ENCODE data around the gene CYBC1.

The CYBC1 gene

DNA sequence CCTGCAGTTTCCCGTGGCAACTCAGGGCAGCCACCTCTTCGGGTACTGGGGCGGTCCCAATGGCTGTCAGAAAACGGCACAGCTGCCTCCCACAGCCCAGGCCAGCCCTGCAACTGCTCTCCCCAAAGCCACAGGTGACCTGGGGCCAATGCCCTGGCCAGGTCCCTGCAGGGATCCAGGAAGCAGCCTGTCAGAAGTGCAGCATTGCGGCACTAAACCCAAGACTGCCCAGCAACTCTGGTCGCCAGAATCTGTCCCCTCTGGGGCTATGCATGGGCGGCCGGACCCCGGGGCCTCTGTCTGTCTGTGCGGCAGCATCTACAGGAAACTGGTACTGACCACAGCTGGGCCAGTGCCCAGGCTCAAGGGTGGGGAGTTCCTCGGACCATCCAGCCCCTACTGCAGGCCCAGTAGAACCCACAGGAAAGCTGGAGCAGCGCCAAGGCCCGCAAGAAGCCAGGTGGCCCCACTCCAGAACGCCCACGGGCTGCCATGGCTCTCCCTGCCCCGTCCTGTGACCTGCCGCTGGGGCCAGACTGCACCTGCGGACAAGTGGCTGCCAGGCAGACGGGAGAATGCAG is 5.5 kb downstream of the CYBC1 start:
- H3K9me3 Mint-ChIP-seq: no peaks in the 10 kb centered on the region
- peaks cover 11% of the 10 kb centered on the region for H3K4me1 Mint-ChIP-seq
- no peak overlapping the region for H3K4me3 Mint-ChIP-seq
- TF ChIP-seq, protein P1, sequence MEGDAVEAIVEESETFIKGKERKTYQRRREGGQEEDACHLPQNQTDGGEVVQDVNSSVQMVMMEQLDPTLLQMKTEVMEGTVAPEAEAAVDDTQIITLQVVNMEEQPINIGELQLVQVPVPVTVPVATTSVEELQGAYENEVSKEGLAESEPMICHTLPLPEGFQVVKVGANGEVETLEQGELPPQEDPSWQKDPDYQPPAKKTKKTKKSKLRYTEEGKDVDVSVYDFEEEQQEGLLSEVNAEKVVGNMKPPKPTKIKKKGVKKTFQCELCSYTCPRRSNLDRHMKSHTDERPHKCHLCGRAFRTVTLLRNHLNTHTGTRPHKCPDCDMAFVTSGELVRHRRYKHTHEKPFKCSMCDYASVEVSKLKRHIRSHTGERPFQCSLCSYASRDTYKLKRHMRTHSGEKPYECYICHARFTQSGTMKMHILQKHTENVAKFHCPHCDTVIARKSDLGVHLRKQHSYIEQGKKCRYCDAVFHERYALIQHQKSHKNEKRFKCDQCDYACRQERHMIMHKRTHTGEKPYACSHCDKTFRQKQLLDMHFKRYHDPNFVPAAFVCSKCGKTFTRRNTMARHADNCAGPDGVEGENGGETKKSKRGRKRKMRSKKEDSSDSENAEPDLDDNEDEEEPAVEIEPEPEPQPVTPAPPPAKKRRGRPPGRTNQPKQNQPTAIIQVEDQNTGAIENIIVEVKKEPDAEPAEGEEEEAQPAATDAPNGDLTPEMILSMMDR (IDR thresholded peaks at IDR 0.05; ENCODE audit: unreplicated experiment in 3 of 3): no peak
- H3K27ac Mint-ChIP-seq: no peak overlapping the region
- H3K27me3 Mint-ChIP-seq (ENCODE audit: low read depth): no peaks in the 10 kb centered on the region
- peaks cover 4% of the 10 kb centered on the region for H3K36me3 Mint-ChIP-seq (ENCODE audit: low read depth)

DNA sequence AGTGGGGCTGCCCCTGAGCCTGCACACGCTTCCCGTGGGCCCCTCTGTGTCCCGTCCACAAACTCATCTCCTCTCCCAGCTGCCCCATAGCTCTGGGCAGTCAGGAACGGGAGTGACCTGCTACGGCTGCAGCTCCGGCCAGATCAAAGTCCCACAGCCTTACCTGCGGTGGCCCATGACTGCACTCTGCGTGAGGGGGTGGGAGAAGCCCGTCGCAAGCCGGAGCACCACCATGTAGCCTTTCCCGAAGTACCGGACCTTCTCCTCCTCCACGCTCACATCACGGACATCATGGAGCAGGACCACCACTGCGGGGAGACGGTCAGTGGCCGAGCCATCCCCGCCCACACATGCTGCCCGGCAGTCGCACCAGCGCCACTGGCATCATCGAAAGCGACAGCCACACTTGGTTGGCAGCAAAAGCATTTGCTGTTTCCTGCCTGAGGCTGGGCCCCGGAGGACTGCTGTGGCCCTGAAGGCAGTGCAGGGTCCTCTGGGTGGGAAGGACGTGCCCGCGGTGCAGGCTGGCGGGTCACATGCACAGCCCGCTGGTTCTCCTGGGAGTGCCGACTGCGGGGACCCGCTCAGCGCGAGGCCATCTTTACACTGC is 6.2 kb downstream of the CYBC1 start:
- H3K4me3 Mint-ChIP-seq: no peak overlapping the region
- H3K9me3 Mint-ChIP-seq: no peaks in the 10 kb centered on the region
- peaks cover 7% of the 10 kb centered on the region for H3K4me1 Mint-ChIP-seq
- no peak overlapping the region for H3K27ac Mint-ChIP-seq
- peaks cover 4% of the 10 kb centered on the region for H3K36me3 Mint-ChIP-seq (ENCODE audit: low read depth)
- no peaks in the 10 kb centered on the region for H3K27me3 Mint-ChIP-seq (ENCODE audit: low read depth)
- TF ChIP-seq, protein P1 (IDR thresholded peaks at IDR 0.05; ENCODE audit: unreplicated experiment in 3 of 3): no peak

DNA sequence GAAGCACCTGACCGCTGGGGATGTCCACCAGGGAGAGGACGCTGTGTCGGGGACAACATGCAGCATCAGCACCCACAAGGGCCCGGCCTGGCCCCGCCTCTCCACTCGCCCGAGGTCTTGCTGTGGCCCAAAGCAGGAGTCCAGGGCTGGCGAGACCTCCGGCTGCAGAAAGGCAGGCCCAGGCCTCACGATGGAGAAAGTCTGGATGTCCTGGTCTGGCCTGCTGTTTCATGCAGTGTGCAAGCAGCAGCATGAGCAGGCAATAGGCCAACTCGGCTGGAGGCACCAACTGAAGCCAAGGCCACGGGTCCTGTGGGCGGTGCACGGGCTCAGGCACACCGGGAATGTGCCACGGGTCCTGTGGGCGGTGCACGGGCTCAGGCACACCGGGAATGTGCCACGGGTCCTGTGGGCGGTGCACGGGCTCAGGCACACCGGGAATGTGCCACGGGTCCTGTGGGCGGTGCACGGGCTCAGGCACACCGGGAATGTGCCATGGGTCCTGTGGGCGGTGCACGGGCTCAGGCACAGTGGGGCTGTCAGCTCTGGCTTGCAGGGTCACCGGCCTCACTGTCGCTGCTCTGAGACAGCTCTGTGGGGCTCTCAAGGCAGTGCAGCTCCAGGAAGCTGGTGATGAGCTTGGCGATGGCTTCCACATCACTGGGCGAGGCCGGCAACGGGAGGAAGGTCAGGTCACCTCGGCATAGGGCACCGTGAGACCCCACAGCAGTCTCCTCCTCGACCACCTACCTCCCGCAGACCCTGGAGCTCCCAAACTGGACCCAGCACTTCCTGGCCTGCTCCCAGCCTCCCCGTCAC is 6.9 kb downstream of the CYBC1 start:
- H3K27ac Mint-ChIP-seq: no peak overlapping the region
- peaks cover 7% of the 10 kb centered on the region for H3K4me1 Mint-ChIP-seq
- H3K4me3 Mint-ChIP-seq: no peak overlapping the region
- H3K36me3 Mint-ChIP-seq (ENCODE audit: low read depth): peaks cover 4% of the 10 kb centered on the region
- no peaks in the 10 kb centered on the region for H3K27me3 Mint-ChIP-seq (ENCODE audit: low read depth)
- no peaks in the 10 kb centered on the region for H3K9me3 Mint-ChIP-seq
- TF ChIP-seq, protein P1 (IDR thresholded peaks at IDR 0.05; ENCODE audit: unreplicated experiment in 3 of 3): no peak

DNA sequence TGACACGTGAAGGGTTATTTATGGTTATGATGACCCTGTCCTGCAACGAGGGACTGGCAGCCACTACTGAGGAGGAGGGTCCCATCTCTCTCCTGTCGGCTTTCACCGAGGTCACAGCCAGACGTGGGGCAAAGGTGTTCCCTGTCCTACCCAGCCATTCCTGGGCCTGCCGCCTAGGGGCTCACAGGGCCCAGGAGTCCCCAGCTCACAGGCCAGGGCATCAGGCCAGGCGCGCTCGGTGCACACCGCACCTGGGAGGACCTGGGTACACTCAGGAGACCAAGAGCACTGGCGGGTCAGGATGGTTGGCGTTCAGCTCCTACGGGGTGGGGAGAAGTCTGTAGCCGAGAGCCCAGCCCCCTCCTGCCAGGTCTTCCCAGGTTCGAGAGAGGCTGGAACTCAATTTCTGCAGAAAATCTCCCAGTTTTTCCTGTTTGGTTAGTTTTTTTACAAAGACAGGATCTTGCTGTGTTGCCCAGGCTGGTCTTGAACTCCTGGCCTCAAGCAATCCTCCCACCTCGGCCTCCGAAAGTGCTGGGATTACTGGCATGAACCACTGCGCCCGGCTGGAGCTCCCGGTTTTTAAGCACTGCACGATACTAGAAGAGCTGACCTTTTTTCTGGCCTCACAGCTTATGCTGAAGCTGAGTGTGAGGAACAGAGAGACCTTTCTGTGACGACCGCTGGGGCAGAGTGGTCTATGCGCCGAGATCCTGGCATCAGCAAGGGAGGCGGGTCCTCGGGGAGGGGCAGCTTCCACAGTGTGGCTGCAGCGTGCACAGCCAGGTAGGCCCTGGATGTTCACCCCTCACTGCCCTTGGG is 7.7 kb downstream of the CYBC1 start:
- no peak overlapping the region for H3K27ac Mint-ChIP-seq
- peaks cover 7% of the 10 kb centered on the region for H3K4me1 Mint-ChIP-seq
- TF ChIP-seq, protein P1 (IDR thresholded peaks at IDR 0.05; ENCODE audit: unreplicated experiment in 3 of 3): no peak
- no peaks in the 10 kb centered on the region for H3K27me3 Mint-ChIP-seq (ENCODE audit: low read depth)
- H3K36me3 Mint-ChIP-seq (ENCODE audit: low read depth): peaks cover 4% of the 10 kb centered on the region
- no peak overlapping the region for H3K4me3 Mint-ChIP-seq
- no peaks in the 10 kb centered on the region for H3K9me3 Mint-ChIP-seq

DNA sequence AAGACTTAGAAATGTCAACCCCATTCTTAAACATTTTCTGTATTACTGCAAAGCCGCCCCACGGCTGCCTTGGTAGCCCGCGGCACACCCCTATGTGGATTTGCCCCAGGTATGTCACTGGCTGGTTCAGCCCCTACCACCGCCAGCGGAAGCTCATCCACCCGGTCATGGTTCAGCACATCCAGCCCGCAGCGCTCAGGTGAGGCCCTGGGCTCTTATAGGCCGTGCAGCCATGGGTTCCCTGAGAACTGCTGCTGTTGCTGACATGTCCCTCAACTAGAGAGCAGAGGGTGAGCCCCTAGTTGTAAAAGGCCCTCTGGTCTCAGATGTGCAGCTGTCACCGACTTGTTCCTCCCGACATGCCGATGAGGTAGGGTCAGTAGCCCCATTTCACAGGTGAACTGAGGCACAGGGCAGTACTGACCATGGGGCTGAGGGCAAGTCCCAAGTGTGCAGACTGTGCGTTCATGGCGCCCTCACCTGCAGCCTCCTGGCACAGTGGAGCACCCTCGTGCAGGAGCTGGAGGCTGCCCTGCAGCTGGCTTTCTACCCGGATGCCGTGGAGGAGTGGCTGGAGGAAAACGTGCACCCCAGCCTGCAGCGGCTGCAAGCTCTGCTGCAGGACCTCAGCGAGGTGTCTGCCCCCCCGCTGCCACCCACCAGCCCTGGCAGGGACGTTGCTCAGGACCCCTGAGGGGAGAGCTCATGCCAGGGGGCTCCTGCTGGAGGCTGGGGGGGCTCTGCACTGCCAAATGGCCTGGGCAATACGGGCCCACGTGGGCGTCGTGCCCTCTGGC is 8.7 kb downstream of the CYBC1 start:
- TF ChIP-seq, protein P1 (IDR thresholded peaks at IDR 0.05; ENCODE audit: unreplicated experiment in 3 of 3): no peak
- peaks cover 4% of the 10 kb centered on the region for H3K36me3 Mint-ChIP-seq (ENCODE audit: low read depth)
- H3K9me3 Mint-ChIP-seq: no peaks in the 10 kb centered on the region
- no peaks in the 10 kb centered on the region for H3K27me3 Mint-ChIP-seq (ENCODE audit: low read depth)
- H3K4me3 Mint-ChIP-seq: no peak overlapping the region
- H3K27ac Mint-ChIP-seq: no peak overlapping the region
- peaks cover 7% of the 10 kb centered on the region for H3K4me1 Mint-ChIP-seq

All from nephron (organoid).